GM12872 (cell line): Measurements from ENCODE around the gene SMARCD2.

ENCODE experiments used
- CTCF ChIP-seq: IDR thresholded peaks from 3 replicates; pipeline ENCODE4 v1.5.1; 2011; ENCODE audit warnings: low read depth, mild to moderate bottlenecking, low read length, moderate library complexity; ENCODE audit not compliant: insufficient read depth

SMARCD2 gene

GRCh38 chr17:63866625-63867024 is 24.1 kb upstream of the SMARCD2 start:
- peak; percentile 43; the same call in 2 of the 3 replicates for TF ChIP-seq CTCF

GRCh38 chr17:63859257-63859656 is 16.8 kb upstream of the SMARCD2 start:
- TF ChIP-seq CTCF: no peak

DNA sequence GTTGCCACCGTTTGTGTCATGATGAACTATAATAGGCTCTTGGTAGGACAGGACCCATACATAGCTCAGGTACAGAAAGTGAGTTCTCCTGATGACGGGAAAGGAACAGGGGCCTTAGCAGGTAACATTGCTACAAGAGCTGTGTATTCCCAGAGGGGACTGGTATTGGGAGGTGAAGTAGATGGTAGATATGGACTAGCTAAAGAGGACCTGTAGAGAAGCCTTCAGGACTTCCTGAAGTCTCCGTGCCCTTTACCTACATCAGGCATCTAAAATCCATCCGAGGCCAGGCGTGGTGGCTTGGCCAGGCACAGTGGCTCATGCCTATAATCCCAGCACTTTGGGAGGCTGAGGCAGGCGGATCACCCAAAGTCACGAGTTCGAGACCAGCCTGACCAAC is 12.7 kb upstream of the SMARCD2 start:
- TF ChIP-seq CTCF: no peak

DNA sequence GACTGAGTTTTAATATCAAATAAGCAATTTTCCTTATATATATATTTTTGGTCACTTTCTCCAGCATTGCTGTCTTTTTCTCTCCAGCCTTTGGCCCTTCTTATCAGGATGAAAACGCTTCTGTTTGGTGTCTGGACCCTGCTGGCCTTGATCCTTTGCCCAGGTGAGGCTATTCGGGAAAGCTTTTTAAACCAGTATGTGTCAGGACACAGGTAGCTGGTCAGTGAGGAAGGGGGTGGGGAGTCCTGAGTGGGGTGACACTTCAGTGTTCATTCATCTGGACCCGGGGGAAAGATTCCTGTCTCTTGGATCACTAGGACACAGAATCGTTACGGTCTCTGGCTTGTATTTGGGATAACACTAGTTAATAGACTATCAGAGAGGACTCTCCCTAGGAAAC is 12.2 kb upstream of the SMARCD2 start:
- no peak for TF ChIP-seq CTCF

- no peak for TF ChIP-seq CTCF
Measured at GRCh38 chr17:63853260-63853659, 10.8 kb upstream of the SMARCD2 start.

DNA sequence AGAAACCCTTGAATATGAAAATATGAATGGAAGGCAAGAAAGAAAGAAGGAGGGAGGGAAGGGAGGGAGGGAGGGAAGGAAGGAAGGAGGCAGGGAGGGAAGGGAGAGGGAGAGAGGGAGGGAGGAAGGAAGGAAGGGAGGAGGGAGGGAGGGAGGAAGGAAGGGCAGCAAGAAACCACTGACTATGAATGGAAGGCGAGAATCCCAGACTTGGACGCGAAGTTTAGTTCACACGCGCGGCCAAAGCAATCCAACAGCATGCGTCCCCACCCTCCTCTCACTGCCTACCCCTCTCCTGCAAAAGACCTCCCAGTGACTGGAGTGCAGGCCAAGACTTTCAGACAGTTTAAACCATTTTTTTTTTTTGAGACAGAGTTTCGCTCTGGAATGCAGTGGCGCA is 7.9 kb upstream of the SMARCD2 start:
- TF ChIP-seq CTCF: no peak

DNA sequence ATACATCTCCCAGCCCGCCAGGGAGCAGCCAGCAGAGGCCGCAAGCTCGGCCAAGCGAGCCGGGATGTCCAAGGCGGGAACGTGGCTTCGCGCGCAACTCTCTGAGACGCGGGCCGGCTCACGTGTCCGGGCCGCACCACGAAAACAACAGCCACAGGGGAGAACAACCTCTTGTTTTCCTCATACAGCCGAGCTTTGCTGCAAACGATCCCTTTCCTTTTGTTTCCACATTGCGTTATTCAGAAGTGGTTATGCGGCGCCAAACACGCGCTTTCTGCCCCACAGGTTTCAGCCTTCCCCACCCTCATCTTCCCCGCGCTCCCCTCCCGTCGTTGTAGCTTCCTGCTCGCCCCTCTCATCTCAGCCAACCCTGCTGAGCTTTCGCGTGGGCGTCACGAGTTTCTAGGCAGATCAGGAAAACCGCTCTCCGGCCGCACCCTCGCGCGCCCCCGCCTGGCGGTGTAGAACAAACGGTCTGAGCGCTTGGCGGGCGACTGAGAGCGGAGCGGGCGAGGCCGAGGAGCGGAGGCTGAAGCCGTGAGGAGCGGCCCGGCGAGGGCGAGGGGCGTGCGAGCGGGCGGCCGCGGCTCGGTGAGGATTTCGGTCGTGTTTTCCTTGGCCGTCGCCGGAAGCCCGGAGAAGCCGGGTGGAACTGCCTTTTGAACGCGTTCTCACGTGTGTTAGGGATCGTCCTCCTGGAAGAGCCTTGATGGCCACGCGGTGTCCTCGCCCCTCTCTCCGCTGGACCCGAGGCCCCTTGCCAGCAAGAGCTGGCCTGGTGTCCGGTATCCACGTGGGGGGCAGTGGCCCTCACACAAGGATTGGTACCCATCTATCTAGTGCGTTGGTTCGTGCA is 6.6 kb upstream of the SMARCD2 start:
- peak; percentile 67 for TF ChIP-seq CTCF
